Measurements from ENCODE around the gene TMEM242. TPM values are rescaled to one million over a fixed set of nuclear protein-coding genes. Genes with fewer than 3 reads are reported as not detected.

TMEM242 gene
- polyA plus RNA-seq, 1 experiment = 4.4 TPM

- Histone ChIP-seq H3K27me3 (ENCODE audit: control insufficient read depth, insufficient read depth, low read length) (no peaks in the 10 kb centered on the region), H3K4me3 (ENCODE audit: low read depth, low read length) (no peak overlapping the region), H3K36me3 (ENCODE audit: control insufficient read depth, insufficient read depth, low read length) (no peaks in the 10 kb centered on the region)
- ChIA-PET POLR2A (no interaction called here), CTCF (no interaction called here)
- no peak for DNase-seq (ENCODE audit: low read depth)
- TF ChIP-seq, protein P1, sequence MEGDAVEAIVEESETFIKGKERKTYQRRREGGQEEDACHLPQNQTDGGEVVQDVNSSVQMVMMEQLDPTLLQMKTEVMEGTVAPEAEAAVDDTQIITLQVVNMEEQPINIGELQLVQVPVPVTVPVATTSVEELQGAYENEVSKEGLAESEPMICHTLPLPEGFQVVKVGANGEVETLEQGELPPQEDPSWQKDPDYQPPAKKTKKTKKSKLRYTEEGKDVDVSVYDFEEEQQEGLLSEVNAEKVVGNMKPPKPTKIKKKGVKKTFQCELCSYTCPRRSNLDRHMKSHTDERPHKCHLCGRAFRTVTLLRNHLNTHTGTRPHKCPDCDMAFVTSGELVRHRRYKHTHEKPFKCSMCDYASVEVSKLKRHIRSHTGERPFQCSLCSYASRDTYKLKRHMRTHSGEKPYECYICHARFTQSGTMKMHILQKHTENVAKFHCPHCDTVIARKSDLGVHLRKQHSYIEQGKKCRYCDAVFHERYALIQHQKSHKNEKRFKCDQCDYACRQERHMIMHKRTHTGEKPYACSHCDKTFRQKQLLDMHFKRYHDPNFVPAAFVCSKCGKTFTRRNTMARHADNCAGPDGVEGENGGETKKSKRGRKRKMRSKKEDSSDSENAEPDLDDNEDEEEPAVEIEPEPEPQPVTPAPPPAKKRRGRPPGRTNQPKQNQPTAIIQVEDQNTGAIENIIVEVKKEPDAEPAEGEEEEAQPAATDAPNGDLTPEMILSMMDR (IDR thresholded peaks at IDR 0.05; ENCODE audit: insufficient read depth, low read depth, low read length) = no peak
Measured at GRCh38 chr6:157280157-157280556, 43.2 kb downstream of the TMEM242 start.

DNA sequence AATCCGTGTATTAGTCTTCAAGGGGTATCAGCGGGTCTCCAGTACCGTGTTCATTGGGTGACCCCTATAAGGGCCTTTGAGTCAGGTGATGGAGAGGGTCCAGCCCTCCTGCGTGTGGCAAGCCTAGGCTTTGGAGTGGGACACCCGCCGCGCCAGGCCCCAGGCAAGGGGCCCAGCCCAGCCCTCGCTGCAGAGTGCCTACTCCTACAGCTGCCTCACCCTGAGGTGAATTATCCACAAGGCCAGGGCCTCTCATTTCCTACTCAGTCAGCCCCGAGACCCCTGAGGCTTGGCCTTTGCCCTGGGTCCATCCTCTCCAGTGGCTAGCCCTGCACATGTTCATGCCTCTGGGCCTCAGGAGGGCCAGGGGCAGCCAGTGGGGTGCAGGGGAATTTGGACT is 45.1 kb downstream of the TMEM242 start:
- ChIA-PET POLR2A (no interaction called here), CTCF (interaction anchor here (0.8 to 1.3 kb wide), 2 partner anchors 32 to 42 kb away, joined by 3 to 5 read pairs; no protein-coding TSS in a partner anchor)
- Histone ChIP-seq H3K27me3 (ENCODE audit: control insufficient read depth, insufficient read depth, low read length) (no peaks in the 10 kb centered on the region), H3K36me3 (ENCODE audit: control insufficient read depth, insufficient read depth, low read length) (no peaks in the 10 kb centered on the region), H3K4me3 (ENCODE audit: low read depth, low read length) (no peak overlapping the region)
- TF ChIP-seq, protein P1 (IDR thresholded peaks at IDR 0.05; ENCODE audit: insufficient read depth, low read depth, low read length) = no peak
- no peak for DNase-seq (ENCODE audit: low read depth)

DNA sequence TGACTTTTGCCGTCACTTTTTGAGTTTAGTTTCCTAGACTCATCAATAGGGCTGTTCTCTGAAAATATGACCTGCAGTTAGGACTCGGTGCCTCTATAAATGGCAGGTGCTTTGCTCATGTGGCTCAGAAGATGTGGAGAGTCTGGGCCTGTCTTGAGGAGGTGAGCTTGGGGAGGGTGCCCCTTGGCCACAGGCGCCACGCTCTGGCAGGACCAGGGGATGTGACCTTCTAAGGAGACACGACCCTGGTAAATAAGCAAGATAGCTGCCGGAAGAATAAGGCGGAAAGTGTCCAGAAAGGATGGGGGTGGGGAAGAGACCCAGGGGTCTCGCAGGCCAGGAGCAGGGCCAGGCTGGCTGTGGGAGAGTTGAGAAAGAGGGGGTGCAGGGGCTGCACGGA is 46.6 kb downstream of the TMEM242 start:
- POLR2A ChIA-PET = no interaction called here
- no peak for DNase-seq (ENCODE audit: low read depth)
- TF ChIP-seq, protein P1 (IDR thresholded peaks at IDR 0.05; ENCODE audit: insufficient read depth, low read depth, low read length) = no peak
- CTCF ChIA-PET = interaction anchor here (1.5 kb wide), 1 partner anchor 47 kb away, joined by 4 read pairs; no protein-coding TSS in a partner anchor
- no peaks in the 10 kb centered on the region for H3K36me3 ChIP-seq (ENCODE audit: control insufficient read depth, insufficient read depth, low read length)
- no peak overlapping the region for H3K4me3 ChIP-seq (ENCODE audit: low read depth, low read length)
- no peaks in the 10 kb centered on the region for H3K27me3 ChIP-seq (ENCODE audit: control insufficient read depth, insufficient read depth, low read length)

DNA sequence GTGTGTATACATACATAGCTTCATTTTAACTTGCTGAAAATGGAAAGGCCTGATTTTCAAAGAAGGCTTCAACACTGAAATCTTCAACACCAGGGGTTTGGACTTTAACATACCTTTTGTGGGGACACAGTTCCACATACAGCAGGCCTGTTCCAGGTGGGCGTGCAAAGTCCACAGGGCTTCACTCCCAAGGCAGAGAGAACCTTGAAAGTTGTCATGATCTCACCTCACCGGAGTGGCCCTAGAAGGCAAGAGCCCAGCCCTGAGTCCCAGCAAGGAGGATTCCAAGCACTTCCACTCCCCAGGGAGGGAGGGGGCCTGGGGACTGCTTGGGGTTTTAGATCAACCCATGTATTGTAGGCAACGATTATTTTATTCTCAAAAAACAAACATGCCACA is 47.2 kb downstream of the TMEM242 start:
- TF ChIP-seq, protein P1 (IDR thresholded peaks at IDR 0.05; ENCODE audit: insufficient read depth, low read depth, low read length) = no peak
- no peak for DNase-seq (ENCODE audit: low read depth)
- H3K4me3 ChIP-seq (ENCODE audit: low read depth, low read length) = no peak overlapping the region
- ChIA-PET CTCF (interaction anchor here (0.6 to 2.5 kb wide), 7 partner anchors 9 to 170 kb away, joined by 3 to 12 read pairs (median 4); no protein-coding TSS in a partner anchor), POLR2A (no interaction called here)
- H3K36me3 ChIP-seq (ENCODE audit: control insufficient read depth, insufficient read depth, low read length) = no peaks in the 10 kb centered on the region
- H3K27me3 ChIP-seq (ENCODE audit: control insufficient read depth, insufficient read depth, low read length) = no peaks in the 10 kb centered on the region

DNA sequence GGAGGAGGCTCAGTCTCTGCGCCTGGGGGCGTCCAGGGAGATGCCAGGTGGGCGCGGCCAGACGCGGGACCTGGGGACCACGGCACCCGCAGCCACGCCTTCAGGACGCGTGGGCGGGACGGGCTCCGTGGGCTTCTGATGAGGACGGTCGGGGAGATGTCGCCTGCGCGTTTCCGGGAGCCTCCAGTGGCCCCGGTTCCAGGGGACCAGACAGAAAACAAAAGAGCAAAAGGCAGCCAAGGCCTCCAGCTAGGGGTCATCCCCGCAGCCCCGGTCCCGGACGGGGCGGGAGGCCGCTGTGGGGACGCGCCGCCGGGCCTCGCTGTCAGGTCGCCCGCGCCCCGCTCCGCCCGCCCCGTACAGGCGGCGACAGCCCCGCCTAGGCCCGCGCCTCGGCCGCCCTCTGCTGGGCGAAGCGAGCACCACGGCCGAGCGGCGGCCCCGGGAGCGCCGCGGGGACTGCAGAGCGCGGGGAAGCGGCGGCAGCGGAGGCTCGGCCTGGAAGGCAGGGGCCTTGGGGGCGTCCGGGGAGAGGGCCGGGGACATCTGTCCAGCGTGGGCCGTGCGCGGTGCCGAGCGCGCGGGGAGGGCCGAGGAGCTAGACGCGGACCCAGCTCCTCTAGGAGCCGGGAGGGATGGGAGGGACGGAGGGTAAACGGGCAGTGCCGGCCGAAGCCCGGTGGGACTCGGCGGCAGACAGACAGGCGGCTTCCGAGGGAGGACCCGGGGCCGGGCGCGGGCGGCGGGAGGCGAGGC is 48.7 kb downstream of the TMEM242 start:
- no peaks in the 10 kb centered on the region for H3K36me3 ChIP-seq (ENCODE audit: control insufficient read depth, insufficient read depth, low read length)
- DNase-seq (ENCODE audit: low read depth) = no peak
- H3K4me3 ChIP-seq (ENCODE audit: low read depth, low read length) = peak overlapping the region; percentile 56
- POLR2A ChIA-PET = no interaction called here
- H3K27me3 ChIP-seq (ENCODE audit: control insufficient read depth, insufficient read depth, low read length) = no peaks in the 10 kb centered on the region
- CTCF ChIA-PET = interaction anchor here (0.6 to 2.5 kb wide), 21 partner anchors 7 to 538 kb away, joined by 3 to 15 read pairs (median 3); no protein-coding TSS in a partner anchor
- TF ChIP-seq, protein P1 (IDR thresholded peaks at IDR 0.05; ENCODE audit: insufficient read depth, low read depth, low read length) = peak; percentile 9; the same call in 1 of the 2 replicates
